K562 (cell line): ENCODE measurements around the gene ITPR2. TPM values are rescaled to one million over a fixed set of nuclear protein-coding genes. Genes with fewer than 3 reads are reported as not detected.

Source experiments
- ARID3A ChIP-seq: IDR thresholded peaks from 2 replicates; pipeline ENCODE4 v1.6.1; 2012; ENCODE audit warnings: low read depth, low read length, improper control_type of control experiment, borderline replicate concordance
- ATF7 ChIP-seq: fragments of 450-650 bp; IDR thresholded peaks from 2 replicates; pipeline ENCODE4 v1.7.1; 2014; ENCODE audit warnings: mild to moderate bottlenecking, moderate library complexity
- BRCA1 ChIP-seq, 2 experiments: fragments of 450-650 bp in 1 of 2; sonication (generic) in 1 of 2; formaldehyde crosslinking in 1 of 2; IDR thresholded peaks; 2 replicates each; pipeline versions ENCODE4 v1.5.0 to v1.6.1; 2017 to 2020; ENCODE audit warnings: mild to moderate bottlenecking in 1 of 2, missing genetic modification reagents in 1 of 2
- FOXP4 ChIP-seq: sonication (generic); formaldehyde crosslinking; IDR thresholded peaks from 2 replicates; pipeline ENCODE4 v1.8.0; 2022; ENCODE audit warnings: mild to moderate bottlenecking, missing genetic modification reagents, borderline replicate concordance
- THRB ChIP-seq: fragments of 450-650 bp; formaldehyde crosslinking; conservative IDR thresholded peaks from 2 replicates; pipeline ENCODE4 v1.4.0; 2022; ENCODE audit warnings: mild to moderate bottlenecking, missing genetic modification characterization
- TSHZ1 ChIP-seq: fragments of 250-450 bp; sonication (Bioruptor Pico); IDR thresholded peaks from 2 replicates; pipeline ENCODE4 v1.4.0; 2020; ENCODE audit warnings: mild to moderate bottlenecking, moderate library complexity
- ZBTB11 ChIP-seq, 3 experiments: fragments of 200-800 bp in 1 of 3; fragments of 250-450 bp in 1 of 3; fragments of 450-650 bp in 1 of 3; sonication (Bioruptor Pico) in 1 of 3; sonication (Bioruptor generic) in 1 of 3; formaldehyde crosslinking in 1 of 3; IDR thresholded peaks; 2 replicates each; pipeline versions ENCODE4 v1.6.1 to v1.8.0; 2016 to 2022; ENCODE audit warnings: mild to moderate bottlenecking in 2 of 3, missing genetic modification characterization in 2 of 3, missing compliant biosample characterization in 1 of 3, moderate library complexity in 1 of 3
- ZEB2 ChIP-seq: fragments of 450-650 bp; IDR thresholded peaks from 2 replicates; pipeline ENCODE4 v1.6.1; 2016
- ZFP91 ChIP-seq: sonication (generic); formaldehyde crosslinking; IDR thresholded peaks from 2 replicates; pipeline ENCODE4 v1.8.0; 2022; ENCODE audit warnings: mild to moderate bottlenecking, missing genetic modification reagents
- ZFX ChIP-seq: sonication (generic); formaldehyde crosslinking; IDR thresholded peaks from 2 replicates; pipeline ENCODE4 v1.8.0; 2022; ENCODE audit warnings: mild to moderate bottlenecking, missing genetic modification reagents, moderate library complexity
- ZNF324 ChIP-seq: fragments of 250-450 bp; sonication (Bioruptor Pico); IDR thresholded peaks from 2 replicates; pipeline ENCODE4 v1.4.0; 2020; ENCODE audit warnings: mild to moderate bottlenecking
- ZNF354B ChIP-seq: fragments of 250-450 bp; sonication (Bioruptor Pico); IDR thresholded peaks from 2 replicates; pipeline ENCODE4 v1.4.0; 2020
- polyA plus RNA-seq, 8 experiments: library from polyadenylated mRNA; depleted of rRNA in 4 of 8; stranded (reverse) in 5 of 8; unstranded in 3 of 8; fragments of >200 nt; fragmentation: Nextera tagmentation in 2 of 8; fragmentation: Illumina TruSeq in 1 of 8; extraction: Ambion mirVana in 2 of 8; extraction: Trizol in 1 of 8; gene quantifications; 2 replicates each; pipeline versions ENCODE4 v1.2.1 to v1.2.3, GENCODE V29; 2011 to 2014; ENCODE audit warnings: inconsistent platforms in 1 of 8, missing spikeins in 1 of 8
- total RNA-seq, 7 experiments: library from RNA; depleted of rRNA in 6 of 7; stranded (reverse); fragments of >200 nt in 6 of 7; fragmentation: Illumina TruSeq in 2 of 7; extraction: Trizol in 2 of 7; gene quantifications; 2 replicates each; pipeline versions ENCODE4 v1.2.1 to v1.2.3, GENCODE V29; 2011 to 2021; ENCODE audit warnings: low replicate concordance in 1 of 7

The ITPR2 gene
- total and polyA plus RNA-seq, 9 of the 15 experiments (the other 6 are each of a cell fraction or from before 2014, with no cell fraction given): 0.21 to 3.3 (median 0.95) TPM

- TF ChIP-seq TSHZ1 (CRISPR knock-in tag) (no peak), ZEB2 (no peak), ZNF324 (CRISPR knock-in tag) (0 out of 2 replicates have a peak, but pooled peaks have one; percentile 3), ZNF354B (no peak), ATF7 (peak; percentile 40; the same call in 1 of the 2 replicates), THRB (CRISPR knock-in tag) (no peak), ARID3A (no peak), BRCA1 (IDR thresholded peaks at IDR 0.05) (no peak), BRCA1 (CRISPR knock-in tag; IDR thresholded peaks at IDR 0.05) (no peak), ZFX (CRISPR knock-in tag) (peak; percentile 71), ZFP91 (CRISPR knock-in tag) (no peak), FOXP4 (CRISPR knock-in tag) (no peak), ZBTB11 (CRISPR knock-in tag; IDR thresholded peaks at IDR 0.05) (0 out of 6 replicates have a peak, but pooled peaks of 1 of the 3 experiments have one; percentile 51)
These were observed 514.3 kb downstream of the ITPR2 start (continued) for GRCh38 chr12:26318661-26319068.
